Pancreas (tissue), 10 donors: ENCODE data around the gene CFAP46. TPM values are rescaled to one million over a fixed set of nuclear protein-coding genes. Genes with fewer than 3 reads are reported as not detected.

Experiments used
- ATAC-seq, 4 donors: fragments of 200-7000 bp; cut with Tn5 transposase; one replicate each; pipeline versions ENCODE4 v1.8.0 to v1.9.1; 2020; ENCODE audit warnings: mild to moderate bottlenecking in 4 of 4, moderate library complexity in 4 of 4
- DNase-seq, 6 donors: peaks; one replicate each; pipeline ENCODE4 v3.0.0-alpha.2; 2020
- FAIRE-seq: peaks from 2 replicates; lab custom pipeline; 2012; peaks lifted over from hg19 to GRCh38; lab: Jason Lieb, UNC
- H3K27ac ChIP-seq, 4 donors: fragments of 200-600 bp; sonication (generic); 1 replicate in 3 of 4; 2 replicates in 1 of 4; pipeline versions ENCODE4 v1.5.0 to v1.8.0; 2020
- H3K27me3 ChIP-seq, 4 donors: fragments of 200-600 bp; one replicate each; pipeline ENCODE4 v1.8.0; 2021
- H3K36me3 ChIP-seq, 3 donors: fragments of 200-600 bp; sonication (generic) in 1 of 3; one replicate each; pipeline versions ENCODE4 v1.5.0 to v1.8.0; 2020 to 2021
- H3K4me1 ChIP-seq, 3 donors: fragments of 200-600 bp; one replicate each; pipeline ENCODE4 v1.8.0; 2021
- H3K4me3 ChIP-seq, 4 donors: fragments of 200-600 bp; sonication (generic) in 2 of 4; one replicate each; pipeline versions ENCODE4 v1.5.0 to v1.8.0; 2020 to 2021
- H3K9me3 ChIP-seq, 4 donors: fragments of 200-600 bp; one replicate each; pipeline ENCODE4 v1.8.0; 2021
- CTCF ChIP-seq, 4 donors: fragments of 200-600 bp; sonication (generic) in 3 of 4; IDR thresholded peaks; one replicate each; pipeline versions ENCODE4 v1.5.0 to v1.8.0; 2021; ENCODE audit warnings: antibody characterized with exemption in 4 of 4
- WGBS, 2 donors: extraction: QIAGEN DNeasy Blood & Tissue Kit; methylation state at CpG; one replicate each; pipeline ENCODE4 v1.1.7; 2013; 5-methylcytosine and 5-hydroxymethylcytosine counted together
- intact Hi-C, 3 donors: fragments of 100-400 bp; cut with DNase I; formaldehyde crosslinking; loops; one replicate each; pipeline versions ENCODE4 v1.11.1 to v1.14.2; 2022
- polyA plus RNA-seq, 2 donors: library from polyadenylated mRNA; stranded (reverse); fragments of 200-250 nt; gene quantifications; one replicate each; pipeline ENCODE4 v1.2.3, GENCODE V29; 2013
- total RNA-seq, 6 donors: library from RNA; stranded (reverse); fragmentation: NEBNext Ultra II Directional in 4 of 6; extraction: Animal tissue kit (Norgen Biotek cat#: 25700) in 4 of 6; gene quantifications; one replicate each; pipeline versions ENCODE4 v1.2.1 to v1.2.4, GENCODE V29; 2021 to 2023
- donor health status: healthy with polysubstance abuse.
- donor health status: DM: no; HTN: no; CAD: no; lungs with moderate emphysema.
- donor health status: DM: no; HTN: no; CAD: no.
- donor health status: control.
- donor health status: control.
- donor health status: Bipolar disorder and iron deficiency.
- donor health status: DM: yes; HTN: yes; CAD: no.
- donor health status: DM: no; HTN: no; CAD: no.
- donor health status: DM: no; HTN: no; CAD: no.
- donor health status: DM: yes; HTN: yes; CAD: no.

Gene CFAP46
- total and polyA plus RNA-seq, 8 donors = 0.39 to 1.6 (median 1.0) TPM

- 77 to 83% methylated on average over 17 of the region's 17 CpGs for WGBS, 2 donors
- Histone ChIP-seq H3K27ac (no peak overlapping the region), H3K4me3 (no peak overlapping the region), H3K36me3 (no peaks in the 10 kb centered on the region), H3K4me1 (no peaks in the 10 kb centered on the region), H3K27me3 (no peaks in the 10 kb centered on the region), H3K9me3 (no peaks in the 10 kb centered on the region)
- no peak for TF ChIP-seq CTCF (IDR thresholded peaks at IDR 0.05)
- DNase-seq (no peak), ATAC-seq (no peak), FAIRE-seq (no peak)
- intact Hi-C loops = no loop called here
These were observed 14.1 kb downstream of the CFAP46 start for GRCh38 chr10:132928261-132928660.

GRCh38 chr10:132927824-132928223 lies 14.5 kb downstream of the CFAP46 start:
- Histone ChIP-seq H3K27me3 (no peaks in the 10 kb centered on the region), H3K36me3 (no peaks in the 10 kb centered on the region), H3K4me3 (no peak overlapping the region), H3K4me1 (no peaks in the 10 kb centered on the region), H3K27ac (no peak overlapping the region), H3K9me3 (no peaks in the 10 kb centered on the region)
- no peak for FAIRE-seq
- no peak for TF ChIP-seq CTCF (IDR thresholded peaks at IDR 0.05)
- 62 to 67% methylated on average over 11 of the region's 11 CpGs for WGBS, 2 donors
- ATAC-seq = no peak
- intact Hi-C loops = no loop called here
- DNase-seq = peak in 1 of 6 donors; percentile 48

DNA sequence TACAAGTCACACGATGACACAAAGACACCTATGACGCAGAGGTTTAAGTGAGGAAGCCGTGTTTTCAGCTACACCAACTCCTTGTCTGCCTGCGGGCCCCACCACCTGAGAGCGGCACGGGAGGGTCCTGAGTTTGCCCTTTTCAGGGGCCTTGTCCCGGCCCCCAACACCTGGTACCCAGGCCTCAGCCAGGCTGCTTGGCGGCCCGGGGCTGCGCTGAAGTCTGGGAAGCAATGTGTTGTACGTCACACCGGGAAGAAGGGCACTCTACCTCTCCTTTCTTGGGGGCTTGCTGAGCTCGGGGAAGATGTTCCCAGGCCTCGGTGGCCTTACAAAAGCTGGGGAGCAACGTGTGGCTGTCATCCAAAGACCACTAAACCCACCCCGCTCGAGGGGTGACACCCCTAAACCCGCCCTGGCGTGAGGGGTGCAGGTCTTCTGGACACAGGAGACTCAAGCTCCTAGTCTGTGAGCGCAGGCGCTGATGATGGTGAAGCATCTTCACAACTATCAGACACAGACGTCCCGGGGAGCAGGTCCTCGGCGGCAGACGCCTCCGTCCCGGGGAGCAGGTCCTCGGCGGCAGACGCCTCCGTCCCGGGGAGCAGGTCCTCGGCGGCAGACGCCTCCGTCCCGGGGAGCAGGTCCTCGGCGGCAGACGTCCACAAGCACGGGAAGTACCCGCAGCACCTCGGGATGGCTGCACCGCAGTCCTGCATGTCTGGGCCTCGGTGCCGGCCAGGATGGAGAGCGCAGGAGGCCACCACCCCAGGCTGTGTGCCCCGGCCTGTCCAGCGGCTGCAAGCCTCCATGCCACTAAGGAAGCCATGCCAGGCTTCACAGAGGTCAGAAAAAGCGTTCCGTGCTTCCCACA lies 15.4 kb downstream of the CFAP46 start:
- DNase-seq = peak in 1 of 6 donors; percentile 40
- no peak for TF ChIP-seq CTCF (IDR thresholded peaks at IDR 0.05)
- no peaks in the 10 kb centered on the region for H3K27me3 ChIP-seq
- no peak overlapping the region for H3K4me3 ChIP-seq
- no peaks in the 10 kb centered on the region for H3K36me3 ChIP-seq
- no peaks in the 10 kb centered on the region for H3K4me1 ChIP-seq
- no peak for ATAC-seq
- no peak for FAIRE-seq
- intact Hi-C loops = no loop called here
- no peak overlapping the region for H3K27ac ChIP-seq
- H3K9me3 ChIP-seq = no peaks in the 10 kb centered on the region
- 73 to 81% methylated on average over 49 to 52 of the region's 52 CpGs for WGBS, 2 donors

DNA sequence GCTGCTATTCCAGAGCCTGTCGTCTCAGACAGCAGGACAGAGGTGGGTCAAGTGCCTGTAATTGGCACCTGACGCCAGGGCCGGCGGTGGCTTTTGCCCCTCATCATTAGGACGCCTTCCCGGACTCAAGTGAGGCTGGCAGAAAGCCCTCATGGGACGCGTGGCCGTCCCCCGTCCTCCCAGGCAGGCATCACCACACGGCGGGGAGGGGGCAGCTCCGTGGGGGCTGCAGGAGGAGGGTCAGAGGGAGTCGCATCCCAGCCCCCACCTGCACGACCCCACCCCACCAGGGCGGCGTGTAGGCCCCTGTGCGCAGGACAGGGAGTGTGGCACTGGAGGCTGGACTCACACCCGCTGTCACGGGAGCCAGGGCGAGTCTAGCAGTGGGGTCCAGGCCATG lies 16.3 kb downstream of the CFAP46 start:
- FAIRE-seq (no peak), DNase-seq (peak in 1 of 6 donors; percentile 36), ATAC-seq (no peak)
- Histone ChIP-seq H3K4me1 (no peaks in the 10 kb centered on the region), H3K27ac (no peak overlapping the region), H3K36me3 (no peaks in the 10 kb centered on the region), H3K4me3 (no peak overlapping the region), H3K27me3 (no peaks in the 10 kb centered on the region), H3K9me3 (no peaks in the 10 kb centered on the region)
- TF ChIP-seq CTCF (IDR thresholded peaks at IDR 0.05) = no peak
- intact Hi-C loops = no loop called here
- WGBS, 2 donors = 65 to 78% methylated on average over 18 to 21 of the region's 21 CpGs

DNA sequence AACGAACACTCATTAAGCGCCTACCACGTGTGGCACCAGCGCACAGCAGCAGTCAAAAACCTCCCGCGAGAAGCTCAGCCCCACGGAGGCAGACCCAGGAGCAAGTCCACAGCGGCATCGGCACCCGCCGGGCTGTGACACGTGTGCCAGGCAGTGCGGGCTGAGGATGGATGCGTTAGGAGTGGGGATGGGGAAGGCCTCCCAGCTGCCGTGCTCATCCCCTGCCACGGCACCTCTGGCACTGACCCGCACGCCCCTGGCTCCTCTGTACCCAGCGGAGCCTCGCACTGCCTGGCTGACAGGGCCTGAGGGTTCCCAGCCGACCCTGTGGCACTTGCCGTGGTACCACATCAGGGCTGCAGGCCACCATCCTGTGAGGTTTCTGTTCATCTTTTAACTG lies 16.8 kb downstream of the CFAP46 start:
- no peak for ATAC-seq
- H3K27ac ChIP-seq = no peak overlapping the region
- no peaks in the 10 kb centered on the region for H3K36me3 ChIP-seq
- intact Hi-C loops = no loop called here
- H3K27me3 ChIP-seq = no peaks in the 10 kb centered on the region
- no peak for FAIRE-seq
- WGBS, 2 donors = 78 to 89% methylated on average over 22 of the region's 22 CpGs
- H3K4me3 ChIP-seq = no peak overlapping the region
- TF ChIP-seq CTCF (IDR thresholded peaks at IDR 0.05) = no peak
- no peaks in the 10 kb centered on the region for H3K9me3 ChIP-seq
- no peaks in the 10 kb centered on the region for H3K4me1 ChIP-seq
- DNase-seq = peak in 1 of 6 donors; percentile 49
